Astrocyte (in vitro differentiated cells and primary cell): ENCODE data around the gene GORASP2. TPM values are rescaled to one million over a fixed set of nuclear protein-coding genes. Genes with fewer than 3 reads are reported as not detected.

Source experiments
- DNase-seq: peaks from one replicate; pipeline ENCODE4 v3.0.0-alpha.2; 2010; ENCODE audit warnings: low read depth
- FAIRE-seq: peaks from 2 replicates; lab custom pipeline; 2011; peaks lifted over from hg19 to GRCh38; lab: Jason Lieb, UNC
- H2AFZ ChIP-seq: 2 replicates; pipeline ENCODE4 v1.6.0; 2012; ENCODE audit warnings: low read depth, low read length, inconsistent platforms
- H3K27ac ChIP-seq: 2 replicates; pipeline ENCODE4 v1.5.1; 2011; ENCODE audit warnings: low read depth, low read length, inconsistent platforms
- H3K27me3 ChIP-seq: 2 replicates; pipeline ENCODE4 v1.6.0; 2011; ENCODE audit warnings: low read length, inconsistent platforms; ENCODE audit not compliant: insufficient read depth
- H3K36me3 ChIP-seq: 2 replicates; pipeline ENCODE4 v1.5.1; 2011; ENCODE audit warnings: low read length, inconsistent platforms; ENCODE audit not compliant: insufficient read depth
- H3K4me1 ChIP-seq: 2 replicates; pipeline ENCODE4 v1.5.1; 2011; ENCODE audit warnings: low read length, inconsistent platforms; ENCODE audit not compliant: insufficient read depth
- H3K4me2 ChIP-seq: 2 replicates; pipeline ENCODE4 v1.6.0; 2012; ENCODE audit warnings: low read length, inconsistent platforms
- H3K4me3 ChIP-seq: 2 replicates; pipeline ENCODE4 v1.5.1; 2011; ENCODE audit warnings: low read depth, mild to moderate bottlenecking, low read length, inconsistent platforms; ENCODE audit not compliant: insufficient read depth
- H3K79me2 ChIP-seq: 2 replicates; pipeline ENCODE4 v1.6.0; 2012; ENCODE audit warnings: mild to moderate bottlenecking, low read length, inconsistent platforms; ENCODE audit not compliant: insufficient read depth
- H3K9ac ChIP-seq: 2 replicates; pipeline ENCODE4 v1.6.0; 2012; ENCODE audit warnings: mild to moderate bottlenecking, low read length, inconsistent platforms
- H3K9me3 ChIP-seq: 2 replicates; pipeline ENCODE4 v1.5.1; 2012; ENCODE audit warnings: low read depth, mild to moderate bottlenecking, low read length, inconsistent platforms; ENCODE audit not compliant: insufficient read depth
- H4K20me1 ChIP-seq: 2 replicates; pipeline ENCODE4 v1.6.0; 2012; ENCODE audit warnings: low read length, inconsistent platforms; ENCODE audit not compliant: insufficient read depth
- H3K27ac Mint-ChIP-seq: one replicate; pipeline ENCODE4 v1.8.0; 2021; ENCODE audit warnings: mild to moderate bottlenecking, mixed read lengths; ENCODE audit not compliant: unreplicated experiment
- H3K27me3 Mint-ChIP-seq: one replicate; pipeline ENCODE4 v1.8.0; 2021; ENCODE audit warnings: low read depth, mixed read lengths; ENCODE audit not compliant: unreplicated experiment
- H3K36me3 Mint-ChIP-seq: one replicate; pipeline ENCODE4 v1.8.0; 2021; ENCODE audit warnings: low read depth, mixed read lengths; ENCODE audit not compliant: unreplicated experiment
- H3K4me1 Mint-ChIP-seq: one replicate; pipeline ENCODE4 v1.8.0; 2021; ENCODE audit warnings: low read depth, mixed read lengths; ENCODE audit not compliant: unreplicated experiment
- H3K4me3 Mint-ChIP-seq: one replicate; pipeline ENCODE4 v1.8.0; 2021; ENCODE audit warnings: mild to moderate bottlenecking, moderate library complexity, mixed read lengths; ENCODE audit not compliant: unreplicated experiment
- H3K9me3 Mint-ChIP-seq: one replicate; pipeline ENCODE4 v1.8.0; 2021; ENCODE audit warnings: mild to moderate bottlenecking, mixed read lengths; ENCODE audit not compliant: unreplicated experiment
- EZH2 ChIP-seq: IDR thresholded peaks from 2 replicates; pipeline ENCODE4 v1.6.1; 2012; ENCODE audit warnings: mild to moderate bottlenecking, low read length, inconsistent platforms; ENCODE audit not compliant: insufficient read depth
- total RNA-seq: library from RNA; stranded (reverse); gene quantifications from 2 replicates; pipeline ENCODE4 v1.2.1, GENCODE V29; 2021
- TF ChIP-seq, protein P1 (sequence below): IDR thresholded peaks from 2 replicates; pipeline ENCODE4 v1.5.1; 2011; ENCODE audit warnings: low read depth, mild to moderate bottlenecking, inconsistent platforms, low read length, moderate library complexity; ENCODE audit not compliant: insufficient read depth

Gene GORASP2
- total RNA-seq, 1 donor from 2014 or later, result 116 TPM

DNA sequence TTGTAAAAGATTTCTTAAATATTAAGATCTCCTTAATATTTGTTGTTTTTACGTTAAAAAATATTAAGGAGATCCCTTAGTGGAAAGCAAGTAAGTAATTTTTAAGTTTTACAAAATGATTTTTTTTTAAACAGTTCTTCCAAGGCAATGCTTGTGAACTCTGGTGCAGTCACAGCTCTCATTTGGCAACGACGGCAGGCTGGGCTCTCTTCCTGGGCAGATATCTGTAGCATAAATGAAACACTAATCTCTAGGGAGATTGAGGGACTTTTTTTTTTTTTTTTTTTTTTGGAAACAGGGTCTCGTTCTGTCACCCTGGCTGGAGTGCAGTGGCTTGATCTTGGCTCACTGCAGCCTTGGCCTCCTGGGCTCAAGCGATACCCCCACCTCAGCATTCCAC lies 38.5 kb downstream of the GORASP2 start:
- H3K27me3 ChIP-seq, result no peaks in the 10 kb centered on the region
- H3K9ac ChIP-seq, result no peak overlapping the region
- H4K20me1 ChIP-seq, result peaks cover 37% of the 10 kb centered on the region
- H3K4me3 Mint-ChIP-seq, result no peak overlapping the region
- FAIRE-seq (no peak), DNase-seq (no peak)
- H3K9me3 Mint-ChIP-seq, result no peaks in the 10 kb centered on the region
- peaks cover 19% of the 10 kb centered on the region for H3K4me1 ChIP-seq
- H3K27ac ChIP-seq, result no peak overlapping the region
- peaks cover 18% of the 10 kb centered on the region for H3K4me1 Mint-ChIP-seq
- H3K4me3 ChIP-seq, result no peak overlapping the region
- no peak overlapping the region for H3K4me2 ChIP-seq
- H3K79me2 ChIP-seq, result no peaks in the 10 kb centered on the region
- peaks cover 30% of the 10 kb centered on the region for H3K36me3 ChIP-seq
- no peaks in the 10 kb centered on the region for H3K9me3 ChIP-seq
- H3K27me3 Mint-ChIP-seq, result no peaks in the 10 kb centered on the region
- TF ChIP-seq EZH2, result no peak
- TF ChIP-seq, protein P1, sequence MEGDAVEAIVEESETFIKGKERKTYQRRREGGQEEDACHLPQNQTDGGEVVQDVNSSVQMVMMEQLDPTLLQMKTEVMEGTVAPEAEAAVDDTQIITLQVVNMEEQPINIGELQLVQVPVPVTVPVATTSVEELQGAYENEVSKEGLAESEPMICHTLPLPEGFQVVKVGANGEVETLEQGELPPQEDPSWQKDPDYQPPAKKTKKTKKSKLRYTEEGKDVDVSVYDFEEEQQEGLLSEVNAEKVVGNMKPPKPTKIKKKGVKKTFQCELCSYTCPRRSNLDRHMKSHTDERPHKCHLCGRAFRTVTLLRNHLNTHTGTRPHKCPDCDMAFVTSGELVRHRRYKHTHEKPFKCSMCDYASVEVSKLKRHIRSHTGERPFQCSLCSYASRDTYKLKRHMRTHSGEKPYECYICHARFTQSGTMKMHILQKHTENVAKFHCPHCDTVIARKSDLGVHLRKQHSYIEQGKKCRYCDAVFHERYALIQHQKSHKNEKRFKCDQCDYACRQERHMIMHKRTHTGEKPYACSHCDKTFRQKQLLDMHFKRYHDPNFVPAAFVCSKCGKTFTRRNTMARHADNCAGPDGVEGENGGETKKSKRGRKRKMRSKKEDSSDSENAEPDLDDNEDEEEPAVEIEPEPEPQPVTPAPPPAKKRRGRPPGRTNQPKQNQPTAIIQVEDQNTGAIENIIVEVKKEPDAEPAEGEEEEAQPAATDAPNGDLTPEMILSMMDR, result no peak
- no peak overlapping the region for H2AFZ ChIP-seq
- H3K36me3 Mint-ChIP-seq, result peaks cover 25% of the 10 kb centered on the region
- no peak overlapping the region for H3K27ac Mint-ChIP-seq

DNA sequence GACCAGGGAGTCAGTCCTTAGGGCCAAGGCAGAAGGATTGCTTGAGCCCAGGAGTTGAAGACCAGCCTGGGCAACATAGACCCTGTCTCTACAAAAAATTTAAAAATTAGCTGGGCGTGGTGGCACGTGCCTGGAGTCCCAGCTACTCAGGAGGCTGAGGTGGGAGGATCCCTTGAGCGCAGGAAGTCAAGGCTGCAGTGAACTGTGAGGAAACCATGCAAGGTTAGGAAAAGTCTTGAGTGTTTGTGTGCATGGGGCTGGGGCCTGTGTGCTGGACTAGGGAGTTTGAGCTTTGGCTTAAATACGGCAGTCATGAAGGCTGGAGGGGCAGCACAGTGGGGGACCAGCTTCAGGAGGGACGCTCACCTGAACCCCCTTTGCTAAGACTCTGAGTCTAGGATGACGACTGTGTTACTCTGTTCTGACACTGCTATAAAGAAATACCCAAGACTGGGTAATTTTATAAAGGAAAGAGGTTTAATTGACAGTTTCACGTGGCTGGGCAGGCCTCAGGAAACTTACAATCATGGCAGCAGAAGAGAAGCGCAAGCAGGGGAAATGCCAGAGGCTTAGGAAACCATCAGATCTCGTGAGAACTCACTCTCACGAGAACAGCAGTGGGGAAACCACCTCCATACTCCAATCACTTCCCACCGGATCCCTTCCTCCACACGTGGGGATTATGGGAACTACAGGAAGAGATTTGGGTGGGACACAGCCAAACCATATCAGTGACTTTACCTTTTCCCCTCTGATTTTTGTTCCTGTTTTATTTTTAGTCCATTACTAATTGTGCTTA lies 39.4 kb downstream of the GORASP2 start:
- DNase-seq (no peak), FAIRE-seq (no peak)
- Histone ChIP-seq H3K4me3 (no peak overlapping the region), H4K20me1 (peaks cover 37% of the 10 kb centered on the region), H3K4me2 (no peak overlapping the region), H3K4me1 (peaks cover 24% of the 10 kb centered on the region), H2AFZ (no peak overlapping the region), H3K27ac (no peak overlapping the region), H3K36me3 (peaks cover 26% of the 10 kb centered on the region), H3K27me3 (no peaks in the 10 kb centered on the region), H3K9me3 (no peaks in the 10 kb centered on the region), H3K79me2 (no peaks in the 10 kb centered on the region), H3K9ac (no peak overlapping the region)
- Mint-ChIP-seq H3K9me3 (no peaks in the 10 kb centered on the region), H3K27me3 (no peaks in the 10 kb centered on the region), H3K27ac (no peak overlapping the region), H3K4me1 (peaks cover 18% of the 10 kb centered on the region), H3K4me3 (no peak overlapping the region), H3K36me3 (peaks cover 25% of the 10 kb centered on the region)
- TF ChIP-seq, protein P1, result no peak
- TF ChIP-seq EZH2, result no peak

DNA sequence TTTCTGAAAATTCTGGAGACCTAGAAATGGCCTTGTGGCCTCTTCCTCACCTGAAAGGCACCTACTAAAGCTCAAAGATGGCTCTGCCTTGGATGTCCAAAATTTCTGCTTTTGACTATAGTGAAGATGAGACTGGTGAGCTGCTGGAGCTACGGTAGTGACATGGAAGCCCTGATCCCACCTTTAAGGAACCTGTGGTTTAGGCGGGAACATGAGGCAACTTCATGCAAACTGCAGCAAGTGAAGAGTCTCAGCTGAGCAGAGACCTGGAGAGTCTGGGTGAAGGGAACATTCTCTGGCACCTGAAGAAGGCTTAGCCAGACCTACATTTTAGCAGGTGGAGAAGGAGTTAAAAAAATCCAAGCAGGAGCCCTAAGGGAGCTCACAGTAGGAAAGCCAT lies 40.0 kb downstream of the GORASP2 start:
- H4K20me1 ChIP-seq, result peaks cover 37% of the 10 kb centered on the region
- DNase-seq (no peak), FAIRE-seq (no peak)
- no peaks in the 10 kb centered on the region for H3K9me3 ChIP-seq
- H3K9ac ChIP-seq, result no peak overlapping the region
- H3K27ac ChIP-seq, result no peak overlapping the region
- H3K4me1 ChIP-seq, result peaks cover 27% of the 10 kb centered on the region
- H3K27me3 ChIP-seq, result no peaks in the 10 kb centered on the region
- Mint-ChIP-seq H3K4me3 (no peak overlapping the region), H3K36me3 (peaks cover 25% of the 10 kb centered on the region), H3K27me3 (no peaks in the 10 kb centered on the region), H3K9me3 (no peaks in the 10 kb centered on the region), H3K27ac (no peak overlapping the region), H3K4me1 (peaks cover 19% of the 10 kb centered on the region)
- no peak overlapping the region for H2AFZ ChIP-seq
- H3K36me3 ChIP-seq, result peaks cover 21% of the 10 kb centered on the region
- TF ChIP-seq EZH2, result no peak
- TF ChIP-seq, protein P1, result no peak
- H3K79me2 ChIP-seq, result no peaks in the 10 kb centered on the region
- no peak overlapping the region for H3K4me3 ChIP-seq
- no peak overlapping the region for H3K4me2 ChIP-seq
